NCI-H1694 treated with DMSO at 0.1 percent for 48 hours (cell line): ENCODE data around the gene ATP6V0C.
A peak's percentile ranks its signal among the peaks of the same experiment; 100 is the strongest.
"Not testable (repeated sequence)": the region's sequence is repeated elsewhere in the genome, so short reads cannot be mapped to it uniquely, and the experiment has no call there.

Experiments used
- DNase-seq: peaks from one replicate; lab custom pipeline; 2025; lab: John Stamatoyannopoulos, UW

ATP6V0C gene

DNA sequence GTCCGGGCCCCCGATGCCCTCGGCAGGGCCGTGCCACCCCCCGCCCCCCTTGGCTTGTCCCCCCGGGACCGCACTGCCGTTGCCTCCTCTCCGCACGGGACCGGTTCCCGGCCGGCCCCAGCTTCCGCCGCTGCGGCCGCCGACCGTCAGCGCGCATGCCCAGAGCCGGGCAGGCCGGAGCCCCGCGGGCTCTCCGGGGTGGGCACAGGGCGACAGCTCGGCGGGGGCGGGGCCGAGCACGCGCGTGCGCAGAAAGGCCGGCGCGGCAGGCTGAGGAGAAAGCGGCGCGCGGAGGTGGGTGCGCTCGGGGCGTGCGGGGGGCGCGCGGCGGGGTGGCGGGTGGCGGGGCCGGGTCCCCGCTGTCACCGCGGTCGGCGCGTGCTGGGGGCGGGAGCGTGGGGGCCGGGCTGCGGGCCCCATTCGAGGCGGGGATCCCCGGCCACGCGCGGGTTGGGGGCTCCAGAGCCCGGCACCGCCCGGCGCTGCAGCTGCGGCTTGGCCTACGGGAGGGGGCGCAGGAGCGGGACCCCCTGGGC, 38.8 kb upstream of the ATP6V0C start, which contains the start of gene TBC1D24:
TSS of gene TBC1D24 (plus strand) at position 251 of the 536 bp plus-strand sequence. CDS start 21,022 bp downstream, outside the sequence.
- DNase-seq: peak; percentile 17

DNA sequence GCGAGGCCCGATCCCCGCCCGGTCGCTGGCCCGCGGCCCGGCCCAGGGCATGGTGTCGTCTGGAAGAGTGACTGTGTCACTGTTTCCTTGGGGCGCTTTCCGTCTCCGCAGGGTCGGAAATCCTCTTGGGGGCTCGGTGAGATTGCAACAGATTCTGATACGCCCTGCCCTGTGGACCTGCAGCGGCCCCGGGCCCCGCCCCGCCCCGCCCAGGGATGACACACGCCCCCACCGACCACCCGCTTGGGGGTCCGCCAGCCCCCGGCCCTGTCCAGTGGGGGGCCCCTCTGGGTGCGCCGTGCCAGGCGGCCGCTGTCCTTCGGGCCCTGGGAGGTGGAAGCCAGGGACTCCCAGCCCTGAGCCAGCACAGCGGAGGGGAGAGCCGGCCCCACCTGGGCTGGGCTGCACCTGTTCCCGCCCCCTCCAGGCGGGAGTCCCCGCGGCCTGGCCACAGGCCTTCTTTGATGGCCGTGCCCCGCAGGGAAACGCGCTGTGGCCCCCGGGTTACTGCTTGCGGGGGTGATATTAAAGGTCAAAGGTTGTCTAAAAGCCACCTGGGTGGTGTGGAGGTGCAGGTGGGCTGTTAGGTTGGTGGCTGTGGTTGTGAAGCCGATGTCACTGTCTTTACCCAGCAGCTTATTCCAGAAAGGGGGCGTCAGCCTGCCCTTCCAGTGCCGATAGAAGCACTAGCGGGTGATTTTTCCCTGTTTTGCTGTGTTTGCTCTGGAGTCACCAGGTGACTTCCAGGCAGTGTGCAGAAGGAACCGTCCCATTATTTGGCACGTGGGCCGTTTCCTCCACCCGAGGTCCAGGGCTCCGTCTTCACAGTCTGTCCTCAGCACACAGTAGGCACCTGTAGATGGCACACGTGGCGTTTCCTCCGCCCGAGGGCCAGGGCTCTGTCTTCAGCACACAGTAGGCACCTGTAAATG, 38.1 kb upstream of the ATP6V0C start:
- DNase-seq: no peak

DNA sequence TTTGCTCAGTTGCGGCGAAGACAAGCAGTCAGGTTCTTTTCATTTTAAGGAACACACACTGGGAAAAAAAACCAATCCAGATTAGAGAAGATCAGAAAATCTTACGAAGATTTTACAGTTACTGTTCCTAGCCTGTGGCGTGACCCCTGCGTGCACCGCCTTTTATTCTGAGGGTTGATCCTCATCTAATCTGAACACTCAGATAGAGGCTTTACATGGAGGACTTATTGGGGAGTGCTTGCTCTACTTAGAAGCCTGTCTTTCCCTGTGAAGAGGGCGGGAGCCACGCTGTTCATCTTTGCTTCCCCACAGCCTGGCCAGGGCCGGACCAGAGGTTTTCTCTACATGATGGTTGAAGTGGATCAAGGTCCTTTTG, 37.4 kb upstream of the ATP6V0C start:
- no peak for DNase-seq

DNA sequence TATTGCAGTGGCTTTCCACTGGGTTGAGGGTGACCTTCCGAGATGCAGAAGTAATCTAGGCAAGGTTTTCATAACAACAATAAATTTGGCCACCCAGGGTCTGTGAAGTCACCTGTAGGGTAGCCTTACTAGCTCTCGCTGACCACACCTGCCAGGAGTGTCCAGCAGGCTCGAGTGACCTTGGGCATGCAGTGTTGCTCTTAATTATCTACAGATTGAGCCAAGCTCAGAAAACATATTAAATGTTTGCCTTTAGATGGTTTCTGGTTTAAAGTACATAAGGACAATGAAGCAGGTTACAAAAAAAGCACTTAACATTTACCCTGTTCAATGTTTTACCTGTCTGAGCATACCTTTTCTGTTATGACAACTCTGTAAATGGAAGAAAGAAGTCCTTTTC, 37.0 kb upstream of the ATP6V0C start:
- no peak for DNase-seq

DNA sequence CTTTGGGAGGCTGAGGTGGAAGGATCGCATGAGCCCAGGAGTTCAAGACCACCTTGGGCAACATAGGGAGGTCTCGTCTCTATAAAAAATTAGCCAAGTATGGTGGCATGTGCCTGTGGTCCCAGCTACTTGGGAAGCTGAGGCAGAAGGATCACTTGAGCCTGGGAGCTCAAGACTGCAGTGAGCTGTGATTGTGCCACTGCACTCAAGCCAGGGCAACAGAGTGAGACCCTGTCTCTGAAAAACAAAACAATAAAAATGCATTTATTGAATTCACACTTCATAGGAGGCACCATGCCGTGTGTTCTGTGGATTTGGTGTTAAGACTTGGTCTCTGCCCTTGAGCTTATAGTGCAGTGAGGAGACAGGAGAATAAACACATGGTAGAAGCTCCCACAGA, 36.4 kb upstream of the ATP6V0C start:
- no peak for DNase-seq

DNA sequence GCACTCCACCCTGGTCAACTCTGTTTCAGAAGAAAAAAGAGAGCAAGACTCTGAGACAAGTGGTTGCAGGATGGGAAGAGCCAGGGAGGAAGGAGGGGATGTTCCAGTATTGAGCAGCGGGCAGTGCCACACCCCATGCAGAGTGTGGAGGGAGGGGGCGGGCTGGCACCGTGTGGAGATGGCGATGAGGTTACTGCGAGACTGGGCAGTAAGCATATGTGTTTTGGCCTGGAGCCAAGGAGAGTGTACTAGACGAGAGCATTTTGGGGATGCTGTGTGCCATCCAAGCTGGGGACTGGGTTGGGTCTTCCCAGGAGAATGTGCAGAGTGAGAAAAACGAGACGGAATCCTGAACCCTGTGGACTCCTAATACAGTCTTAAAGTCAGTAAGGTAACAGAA, 35.5 kb upstream of the ATP6V0C start:
- no peak for DNase-seq

DNA sequence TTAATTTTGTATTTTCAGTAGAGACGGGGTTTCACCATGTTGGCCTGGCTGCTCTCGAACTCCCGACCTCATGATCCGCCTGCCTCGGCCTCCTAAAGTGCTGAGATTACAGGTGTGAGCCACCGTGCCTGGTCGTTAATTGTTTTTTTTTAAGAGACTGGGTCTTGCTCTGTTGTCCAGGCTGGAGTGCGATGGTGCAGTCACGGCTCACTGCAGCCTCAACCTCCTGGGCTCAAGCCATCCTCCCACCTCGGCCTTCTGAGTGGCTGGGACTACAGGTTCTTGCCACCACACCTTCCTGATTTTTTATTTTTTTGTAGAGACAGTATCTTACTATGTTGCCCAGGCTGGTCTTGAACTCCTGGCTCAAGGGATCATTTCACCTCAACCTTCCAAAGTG, 33.8 kb upstream of the ATP6V0C start:
- DNase-seq: not testable (repeated sequence)

DNA sequence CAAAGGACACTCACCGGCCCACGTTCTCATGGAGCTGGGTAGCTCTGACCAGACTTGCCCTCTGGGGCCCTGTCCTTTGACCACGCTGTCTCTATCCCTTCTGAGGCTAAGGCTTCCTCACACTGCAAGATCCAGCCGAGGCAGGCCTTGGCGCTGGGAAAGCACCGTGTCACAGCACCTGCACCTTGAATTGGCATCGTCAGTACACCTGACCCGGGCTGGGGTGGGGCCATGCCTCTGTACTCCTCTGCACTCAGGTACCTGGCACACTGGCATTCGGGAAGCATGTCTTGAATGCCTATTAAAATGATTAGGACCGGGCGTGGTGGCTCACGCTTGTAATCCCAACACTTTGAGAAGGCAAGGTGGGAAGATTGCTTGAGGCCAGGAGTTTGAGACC, 32.8 kb upstream of the ATP6V0C start:
- no peak for DNase-seq

DNA sequence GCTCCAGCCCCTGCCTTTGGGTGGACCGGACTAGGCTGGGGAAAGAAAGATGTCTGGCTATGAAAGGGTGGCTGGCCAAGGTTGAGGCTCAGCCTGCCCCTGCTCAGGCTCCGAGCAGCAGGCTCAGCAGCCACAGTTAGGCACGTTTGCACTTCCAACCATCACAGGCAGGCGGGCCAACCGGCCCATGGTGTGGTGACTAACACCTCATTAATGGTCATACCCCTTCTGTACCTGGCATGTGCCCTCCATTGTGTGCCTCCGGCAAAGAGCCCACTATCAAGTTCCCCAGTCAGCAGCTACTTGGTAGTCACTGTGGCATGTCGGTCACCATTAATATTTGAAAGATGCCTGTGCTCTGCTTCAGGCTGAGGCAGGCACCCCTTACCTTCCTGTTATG, 32.1 kb upstream of the ATP6V0C start:
- no peak for DNase-seq

DNA sequence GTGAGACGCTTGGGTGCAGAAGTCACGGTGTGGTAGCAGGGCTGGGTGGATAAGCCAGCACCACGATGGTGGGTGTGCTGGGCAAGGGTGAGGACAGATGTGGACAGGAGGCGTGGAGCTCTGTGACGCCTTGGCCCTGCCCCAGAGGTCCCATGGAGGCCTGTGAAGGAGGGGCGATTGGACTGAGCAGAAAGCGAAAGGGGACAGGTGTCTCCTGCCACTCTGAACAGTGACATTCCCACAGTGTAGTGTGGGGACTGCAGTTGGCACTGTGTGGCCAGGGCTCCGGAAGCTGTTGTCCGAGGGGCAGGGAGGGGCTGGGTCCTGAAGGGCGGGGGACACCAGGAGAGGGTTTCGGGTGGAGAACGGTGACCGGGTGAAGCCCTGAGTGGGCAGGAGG, 31.5 kb upstream of the ATP6V0C start:
- no peak for DNase-seq

DNA sequence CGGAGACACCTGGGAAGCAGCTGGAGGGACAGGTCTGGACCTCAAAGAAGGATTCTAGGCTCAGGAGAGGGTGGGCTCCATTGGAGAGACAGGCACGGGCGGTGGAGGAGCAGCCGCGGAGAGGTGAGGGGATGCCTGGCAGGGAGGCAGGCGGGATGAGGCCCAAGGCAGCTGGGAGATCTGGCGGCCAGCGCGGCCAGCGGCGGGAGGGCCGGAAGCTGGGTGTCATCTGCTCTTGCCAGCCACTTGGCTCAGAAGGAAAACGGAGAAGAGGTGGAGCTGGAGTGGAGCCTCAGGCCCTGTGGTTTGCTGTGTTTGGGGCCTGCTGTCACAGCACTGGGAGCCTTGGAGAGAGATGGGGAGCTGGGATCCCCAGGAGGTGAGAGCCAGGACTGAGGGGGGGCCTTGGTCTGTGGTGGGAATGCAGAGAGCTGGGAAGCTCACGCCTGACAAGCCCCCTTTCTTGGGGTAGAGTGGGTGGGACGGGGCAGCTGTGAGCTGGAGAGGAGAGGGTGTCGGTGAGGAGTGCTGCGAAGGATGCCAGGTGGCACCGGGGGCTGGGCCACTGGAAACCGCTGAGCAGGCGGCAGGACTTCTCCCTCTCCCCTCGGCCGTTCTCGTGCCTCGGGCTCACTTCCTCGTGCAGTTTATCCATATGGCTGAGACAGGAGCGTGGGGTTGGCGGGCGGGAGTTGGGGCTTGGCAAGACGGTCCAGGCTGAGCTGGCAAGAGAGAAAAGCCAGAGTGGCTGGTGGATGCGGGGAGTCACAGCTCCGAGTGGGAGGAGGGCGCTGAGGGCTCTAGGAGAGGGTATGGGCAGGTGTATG, 30.8 kb upstream of the ATP6V0C start:
- no peak for DNase-seq

DNA sequence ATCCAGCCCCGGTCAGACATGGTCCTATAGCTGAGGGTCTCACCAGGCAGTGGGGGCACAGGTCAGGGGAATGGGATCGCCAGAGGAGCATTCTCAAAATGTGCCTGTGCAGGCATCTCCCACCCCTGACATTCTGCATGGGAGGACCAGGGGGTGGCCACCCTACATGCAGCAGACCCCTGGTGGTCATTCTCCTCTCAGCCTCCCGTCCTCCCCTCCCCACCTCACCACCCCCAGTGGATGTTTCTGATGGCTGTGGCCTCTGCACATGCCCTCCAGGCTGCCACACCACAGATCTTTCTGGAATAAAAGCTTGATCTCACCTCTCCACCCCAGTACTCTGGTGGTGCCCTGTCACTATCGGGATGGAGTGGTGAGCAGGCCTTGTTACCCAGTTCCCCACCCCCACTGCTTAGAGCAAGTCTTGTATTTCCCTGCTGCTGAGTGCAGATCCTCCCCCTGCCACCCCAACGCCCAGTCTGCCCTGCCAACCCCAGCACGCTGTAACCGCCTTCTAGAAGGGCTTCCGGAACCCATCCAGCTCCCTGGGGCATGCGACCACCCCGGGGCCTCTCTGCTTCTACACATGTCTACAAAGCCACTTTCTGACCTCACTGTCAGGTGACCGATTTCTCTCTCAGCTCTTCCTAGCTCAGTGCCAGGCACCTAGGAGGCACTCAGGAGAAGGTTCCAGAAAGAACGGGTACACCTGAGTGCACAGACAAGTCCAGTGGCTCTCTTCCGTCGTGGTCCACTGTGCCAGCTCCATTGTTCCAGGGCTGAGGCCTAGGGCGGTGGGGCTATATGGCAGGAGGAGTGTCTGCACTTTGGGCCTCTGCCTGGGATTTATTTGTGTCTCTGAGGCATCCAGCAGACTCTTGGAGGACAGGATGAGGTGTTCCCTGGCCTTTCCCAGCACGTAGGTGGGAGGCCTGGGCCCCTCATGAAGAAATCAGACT, 29.5 kb upstream of the ATP6V0C start:
- DNase-seq: no peak

DNA sequence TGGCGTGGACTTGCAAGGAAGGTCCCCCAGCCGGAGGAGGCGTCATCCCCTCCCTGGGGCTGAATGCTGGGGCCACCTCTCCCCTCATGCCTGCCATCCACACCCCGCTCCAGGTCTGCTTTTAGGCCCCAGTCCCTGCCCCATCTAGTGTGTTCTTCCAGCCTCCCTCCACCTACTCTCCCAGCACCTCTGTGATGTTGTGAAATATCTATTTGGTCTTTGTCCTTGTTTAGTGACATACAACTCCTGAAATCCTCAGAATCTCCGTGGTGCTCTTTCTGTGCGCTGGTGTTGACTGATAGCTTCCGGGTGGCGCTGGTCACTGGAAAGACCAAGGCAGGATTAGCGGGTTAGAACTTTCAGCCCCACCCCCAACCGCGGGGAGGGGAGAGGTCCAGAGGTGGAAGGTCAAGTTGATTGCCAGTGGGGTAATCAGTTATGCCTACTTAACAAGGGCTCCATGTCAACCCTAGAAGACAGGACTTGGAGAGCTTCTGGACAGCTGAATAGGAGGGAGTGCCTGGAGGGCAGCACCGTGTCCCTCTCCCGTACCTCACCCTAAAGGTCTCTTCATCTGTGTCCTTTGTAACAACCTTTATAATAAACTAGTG, 28.7 kb upstream of the ATP6V0C start:
- no peak for DNase-seq

DNA sequence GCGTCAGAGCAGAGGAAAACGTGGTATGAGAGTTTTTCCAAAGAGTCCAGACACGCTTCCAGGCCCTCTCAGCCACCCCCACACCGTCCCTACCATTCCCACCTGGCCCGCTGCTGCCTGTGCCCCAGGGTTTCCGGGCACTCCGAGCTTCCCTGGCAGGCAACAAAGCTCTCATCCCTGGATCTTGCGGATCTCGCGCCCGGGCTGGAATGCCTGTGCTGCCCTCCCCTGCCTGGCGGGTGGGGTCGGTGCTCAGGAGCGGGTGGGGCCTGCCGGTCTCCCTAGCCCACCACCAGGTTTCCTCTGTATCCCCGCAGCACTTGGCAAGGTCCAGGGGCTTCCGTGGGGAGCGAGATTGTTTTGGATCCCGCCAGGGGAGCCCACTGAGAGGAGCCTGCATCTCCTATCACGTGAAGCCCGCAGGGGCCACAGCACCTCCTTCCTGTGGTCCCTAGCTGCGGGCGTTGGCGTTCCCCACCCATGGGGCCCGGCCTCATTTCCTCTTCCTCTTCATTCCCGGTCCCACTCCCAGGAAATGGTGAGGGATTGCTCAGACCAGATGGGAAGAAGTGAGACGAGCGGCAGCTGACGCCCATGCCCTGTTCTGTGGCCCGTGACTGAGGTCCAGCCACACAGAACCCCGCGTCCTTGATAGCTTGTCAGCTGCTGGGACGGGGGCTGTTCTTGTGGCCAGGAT, 27.8 kb upstream of the ATP6V0C start:
- no peak for DNase-seq

DNA sequence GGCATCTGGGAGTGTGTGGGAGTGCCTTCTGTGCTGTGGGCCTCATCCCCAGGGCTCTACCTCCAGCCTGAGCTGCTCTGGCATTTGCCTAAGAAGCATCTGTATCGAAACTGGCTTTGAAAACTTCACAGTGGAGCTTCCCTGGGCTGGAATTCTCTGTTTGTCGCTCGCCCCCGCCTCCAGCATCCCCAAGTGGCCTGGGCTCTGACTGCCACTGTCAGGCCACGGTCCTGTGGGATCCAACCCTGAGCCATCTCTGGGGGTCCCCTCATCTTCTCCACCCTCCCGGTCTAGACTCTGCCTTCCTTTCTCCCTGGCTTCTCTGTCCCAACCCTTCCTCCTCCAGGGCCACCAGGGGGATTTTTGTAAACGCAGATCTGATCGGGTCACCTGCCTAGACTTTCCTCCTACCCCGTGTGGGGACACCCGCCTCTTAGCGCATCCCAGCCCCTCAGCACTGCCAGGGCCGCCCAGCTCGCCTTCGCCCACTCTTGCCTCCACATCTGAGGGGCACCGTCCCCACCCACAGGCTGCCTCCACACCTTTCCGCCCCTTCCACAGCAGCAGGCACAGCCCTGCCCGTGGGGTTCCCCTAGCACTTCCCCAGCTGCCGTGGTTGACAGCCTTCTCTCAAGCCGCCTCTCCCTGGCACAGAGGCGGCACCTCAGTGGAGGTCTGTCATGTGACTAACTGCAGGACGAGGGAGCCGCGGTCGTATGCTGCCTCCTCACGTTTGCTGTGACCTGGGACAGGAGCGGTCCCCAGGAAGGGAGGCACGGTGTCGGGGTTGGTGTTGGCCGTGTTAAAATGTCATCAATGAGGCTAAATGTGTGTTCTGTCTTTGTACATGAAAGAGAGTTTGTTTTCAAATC, 26.9 kb upstream of the ATP6V0C start:
- DNase-seq: peak; percentile 17

DNA sequence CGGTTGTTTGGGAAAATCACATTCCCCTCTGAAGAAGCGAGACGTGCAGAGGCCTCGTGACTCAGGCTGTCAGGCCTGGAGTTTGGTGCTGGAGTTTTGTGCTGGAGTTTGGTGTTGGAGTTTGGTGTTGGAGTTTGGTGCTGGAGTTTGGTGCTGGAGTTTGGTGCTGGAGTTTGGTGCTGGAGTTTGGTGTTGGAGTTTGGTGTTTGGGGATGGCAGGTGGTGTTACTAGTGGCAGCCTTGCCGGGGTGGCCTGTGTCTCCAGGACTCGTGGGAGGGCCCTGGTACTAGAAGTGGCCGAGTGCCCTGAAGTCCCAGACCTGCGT, 26.3 kb upstream of the ATP6V0C start:
- no peak for DNase-seq

DNA sequence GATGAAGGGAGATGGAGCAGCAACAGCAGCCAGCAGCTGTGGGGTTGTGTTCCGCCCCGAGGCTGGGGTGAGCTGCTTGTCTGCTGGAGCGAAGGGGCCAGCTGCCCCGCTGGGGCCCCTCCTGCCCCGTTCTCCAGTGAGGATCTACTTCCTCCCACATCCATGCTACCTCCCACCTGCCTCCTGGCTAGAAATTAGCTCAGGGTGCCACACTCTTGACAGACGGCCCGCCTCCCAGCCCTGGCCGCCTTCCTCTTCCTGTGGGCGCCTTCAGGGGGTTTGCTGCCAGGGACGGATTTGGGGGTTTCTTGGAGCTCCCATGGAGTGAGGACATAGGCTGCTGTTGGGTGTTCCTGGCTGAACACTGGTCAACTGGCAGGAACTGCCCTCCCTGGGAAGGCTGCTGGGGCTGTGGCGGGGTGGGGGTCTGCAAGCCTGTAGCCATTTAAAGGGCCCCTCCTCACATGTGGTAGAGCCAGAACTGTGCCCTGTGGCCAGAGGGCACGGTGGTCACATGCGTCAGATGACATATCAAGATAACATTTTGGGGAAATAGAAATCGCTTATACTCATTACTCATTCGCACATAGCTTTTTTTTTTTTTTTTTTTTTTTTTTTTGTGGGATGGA, 25.7 kb upstream of the ATP6V0C start:
- DNase-seq: no peak

DNA sequence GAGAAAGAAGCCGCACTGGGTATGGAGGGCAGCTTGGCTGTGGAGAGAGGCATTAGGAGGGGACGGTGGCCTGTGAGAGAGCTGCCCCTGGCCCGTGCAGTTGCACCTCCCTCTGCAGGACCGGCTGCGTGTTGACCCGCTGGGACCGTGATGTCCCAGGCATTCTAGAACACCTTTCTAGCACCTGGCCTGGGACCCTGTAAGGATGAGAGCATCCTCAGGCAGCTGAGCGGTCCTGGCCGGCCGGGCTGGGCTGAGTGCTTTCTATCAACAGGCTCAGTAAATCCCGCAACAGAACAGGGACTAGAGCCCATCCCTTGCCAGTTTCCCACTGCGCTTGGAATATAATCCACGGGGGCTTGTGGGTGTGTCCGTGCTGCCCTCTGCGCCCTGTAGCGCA, 24.2 kb upstream of the ATP6V0C start:
- DNase-seq: no peak
